GM19467 (cell line): ENCODE results near the gene MFSD12.
"Not testable (repeated sequence)": the region's sequence is repeated elsewhere in the genome, so short reads cannot be mapped to it uniquely, and the experiment has no call there.

Experiments
- ATAC-seq: cut with Tn5 transposase; IDR thresholded peaks from one replicate; pipeline ENCODE4 v1.9.1; 2021; ENCODE audit warnings: mild to moderate bottlenecking, moderate library complexity; ENCODE audit not compliant: unreplicated experiment

The MFSD12 gene

GRCh38 chr19:3511506-3512251, 45.7 kb downstream of the MFSD12 start:
- no peak for ATAC-seq

GRCh38 chr19:3510727-3511126, 46.7 kb downstream of the MFSD12 start:
- no peak for ATAC-seq

GRCh38 chr19:3509566-3509989, 47.8 kb downstream of the MFSD12 start:
- ATAC-seq: no peak

GRCh38 chr19:3508771-3509535, 48.4 kb downstream of the MFSD12 start:
- ATAC-seq: no peak

- not testable (repeated sequence) for ATAC-seq
These were observed 49.2 kb downstream of the MFSD12 start for GRCh38 chr19:3508121-3508661.

GRCh38 chr19:3507371-3508120, 49.8 kb downstream of the MFSD12 start:
- no peak for ATAC-seq

GRCh38 chr19:3506384-3507340, 50.7 kb downstream of the MFSD12 start:
- ATAC-seq: no peak

GRCh38 chr19:3505598-3506383, 51.6 kb downstream of the MFSD12 start, which contains the start of gene FZR1:
Gene FZR1 (plus strand): TSS chr19:3506311. CDS start chr19:3522990, 16,679 bp downstream.
- peak; percentile 88 for ATAC-seq

- ATAC-seq: no peak
These were observed 52.7 kb downstream of the MFSD12 start for GRCh38 chr19:3504735-3505134.

GRCh38 chr19:3503036-3503572, 54.3 kb downstream of the MFSD12 start:
- no peak for ATAC-seq

GRCh38 chr19:3501780-3502179, 55.6 kb downstream of the MFSD12 start:
- ATAC-seq: no peak

- peak; percentile 69 for ATAC-seq
These were observed 56.8 kb downstream of the MFSD12 start, which contains the start of gene DOHH for GRCh38 chr19:3500429-3501101. Gene DOHH (minus strand): TSS chr19:3500674. CDS start chr19:3496814, 3,860 bp downstream.

GRCh38 chr19:3499738-3500428, 57.5 kb downstream of the MFSD12 start:
- ATAC-seq: no peak

- no peak for ATAC-seq
These were observed 59.4 kb downstream of the MFSD12 start for GRCh38 chr19:3497757-3498520.

GRCh38 chr19:3496392-3497273, 60.8 kb downstream of the MFSD12 start:
- ATAC-seq: no peak

- no peak for ATAC-seq
These were observed 62.8 kb downstream of the MFSD12 start for GRCh38 chr19:3494559-3494958.
